Measurements from ENCODE around the gene ABCA9. TPM values are rescaled to one million over a fixed set of nuclear protein-coding genes. Genes with fewer than 3 reads are reported as not detected.

The ABCA9 gene
- polyA plus RNA-seq, 2 of the 4 experiments (the other 2 are of a cell fraction) = 0.01 TPM; not detected in 1

Small RNA genes lying within 50 kb of the gene (small RNA-seq; reads per million reads assigned to genes)
- gene MIR4524B = 0 reads per million in 6 experiments

Other genes starting within 250 kb of the ABCA9 start
- gene ABCA8, start 105.5 kb downstream of the ABCA9 start, polyA plus RNA-seq (2011; rRNA removed) = 0.34 and 0.36 TPM in 2 replicates
- gene ABCA8, start 105.5 kb downstream of the ABCA9 start, polyA plus RNA-seq (2017; fragmentation: RNase III; extraction: RNeasy Plus Mini Kit Qiagen cat#74134 plus additional on column Dnase treatment) = 0.26 to 0.61 TPM (median 0.33 TPM) in 3 replicates
- gene ABCA6, start 81.0 kb upstream of the ABCA9 start, polyA plus RNA-seq (2011; rRNA removed) = 0.05 TPM in 2 replicates
- gene ABCA6, start 81.0 kb upstream of the ABCA9 start, polyA plus RNA-seq (2017; fragmentation: RNase III; extraction: RNeasy Plus Mini Kit Qiagen cat#74134 plus additional on column Dnase treatment) = 0.05 TPM in 1 of 3 replicates, not detected in the others
- 0.38 and 0.66 TPM in 2 replicates for gene ABCA10, start 167.9 kb upstream of the ABCA9 start, polyA plus RNA-seq (2011; rRNA removed)
- 0.16 to 0.22 TPM (median 0.17 TPM) in 3 replicates for gene ABCA10, start 167.9 kb upstream of the ABCA9 start, polyA plus RNA-seq (2017; fragmentation: RNase III; extraction: RNeasy Plus Mini Kit Qiagen cat#74134 plus additional on column Dnase treatment)

Measured in A549 (cell line).